RKO (cell line): Measurements from ENCODE around the gene SEC24A.
A peak's percentile ranks its signal among the peaks of the same experiment; 100 is the strongest.
"Not testable (repeated sequence)": the region's sequence is repeated elsewhere in the genome, so short reads cannot be mapped to it uniquely, and the experiment has no call there.

Source experiments
- DNase-seq: peaks from one replicate; pipeline ENCODE4 v3.0.0-alpha.2; 2016; ENCODE audit warnings: low spot score

Gene SEC24A

GRCh38 chr5:134749415-134749814 is 100.8 kb downstream of the SEC24A start:
- DNase-seq = no peak

GRCh38 chr5:134758176-134758503 is 109.6 kb downstream of the SEC24A start:
- no peak for DNase-seq

- peak; percentile 94 for DNase-seq
These were observed 110.1 kb downstream of the SEC24A start, which contains the start of gene DDX46 for GRCh38 chr5:134758504-134759341. DDX46 (plus strand) TSS chr5:134758779; CDS start chr5:134758939, 160 bp downstream.

- not testable (repeated sequence) for DNase-seq
These were observed 119.1 kb downstream of the SEC24A start for GRCh38 chr5:134767528-134768291.

- no peak for DNase-seq
These were observed 120.6 kb downstream of the SEC24A start for GRCh38 chr5:134769206-134769605.

- DNase-seq = no peak
These were observed 124.0 kb downstream of the SEC24A start for GRCh38 chr5:134772461-134773125.

- no peak for DNase-seq
These were observed 128.8 kb downstream of the SEC24A start for GRCh38 chr5:134777366-134777765.
